Left lung (tissue), 14 donors: Measurements from ENCODE around the gene BRSK2. TPM values are rescaled to one million over a fixed set of nuclear protein-coding genes. Genes with fewer than 3 reads are reported as not detected.
"Not testable (repeated sequence)": the region's sequence is repeated elsewhere in the genome, so short reads cannot be mapped to it uniquely, and the experiment has no call there.

Source experiments
- ATAC-seq: fragments of 200-7000 bp; cut with Tn5 transposase; one replicate; pipeline ENCODE4 v1.9.1; 2020; ENCODE audit warnings: moderate library complexity
- DNase-seq, 4 donors: peaks; one replicate each; pipeline ENCODE4 v3.0.0-alpha.2; 2013 to 2020
- H3K27ac ChIP-seq, 2 donors: fragments of 200-600 bp; sonication (generic) in 1 of 2; one replicate each; pipeline versions ENCODE4 v1.5.0 to v1.8.0; 2020 to 2021
- H3K27me3 ChIP-seq, 2 donors: fragments of 200-600 bp; sonication (generic) in 1 of 2; one replicate each; pipeline versions ENCODE4 v1.5.0 to v1.8.0; 2020 to 2021
- H3K36me3 ChIP-seq, 2 donors: fragments of 200-600 bp; sonication (generic) in 1 of 2; one replicate each; pipeline versions ENCODE4 v1.5.0 to v1.8.0; 2020 to 2021
- H3K4me1 ChIP-seq, 2 donors: fragments of 200-600 bp; one replicate each; pipeline ENCODE4 v1.8.0; 2021
- H3K4me3 ChIP-seq, 2 donors: fragments of 200-600 bp; sonication (generic) in 1 of 2; one replicate each; pipeline versions ENCODE4 v1.5.0 to v1.8.0; 2020 to 2021; ENCODE audit warnings: mild to moderate bottlenecking in 1 of 2
- H3K9me3 ChIP-seq, 2 donors: fragments of 200-600 bp; sonication (generic) in 1 of 2; one replicate each; pipeline versions ENCODE4 v1.5.0 to v1.8.0; 2020 to 2021
- CTCF ChIP-seq, 2 donors: fragments of 200-600 bp; sonication (generic) in 1 of 2; IDR thresholded peaks; one replicate each; pipeline versions ENCODE4 v1.5.0 to v1.8.0; 2021; ENCODE audit warnings: antibody characterized with exemption in 2 of 2
- intact Hi-C, 2 donors: fragments of 100-400 bp; cut with DNase I; formaldehyde crosslinking; loops; one replicate each; pipeline versions ENCODE4 v1.11.2 to v1.14.2; 2022
- long read RNA-seq, 12 donors: library from polyadenylated mRNA in 2 of 12; unstranded in 2 of 12; transcript quantifications; one replicate each; pipeline ENCODE4 v2.0.0 and lab custom pipeline, GENCODE V29; 2019 to 2026
- polyA plus RNA-seq, 6 donors: library from polyadenylated mRNA; unstranded; fragments of 120-200 nt; gene quantifications; one replicate each; pipeline ENCODE4 v1.2.1, GENCODE V29; 2013; ENCODE audit not compliant: insufficient read length in 6 of 6
- total RNA-seq, 2 donors: library from RNA; stranded (reverse); fragmentation: NEBNext Ultra II Directional; extraction: Animal tissue kit (Norgen Biotek cat#: 25700); gene quantifications; one replicate each; pipeline ENCODE4 v1.2.1, GENCODE V29; 2021
- donor health status: DM: no; HTN: yes; CAD: no.
- donor health status: DM: no; HTN: no; CAD: no.

Gene BRSK2
- total RNA-seq (under 1 TPM; 0.13 to 0.32 TPM), polyA plus RNA-seq (1 to 10 TPM in 2 of 6 donors, under 1 TPM in 4; 0.39 to 1.1 (median 0.83) TPM)
- long read RNA-seq, donor 1 = 0 reads
- long read RNA-seq, donor 2 = 0 reads
- long read RNA-seq, donor 3, partial matches to known transcripts = 17 of 17 reads
- long read RNA-seq, donor 3, other reads (novel, unspliced or antisense) = 0 of 17 reads
- long read RNA-seq, donor 4 = 0 reads
- long read RNA-seq, donor 5 = 0 reads
- long read RNA-seq, donor 6 = 0 reads
- long read RNA-seq, donor 7 = 0 reads
- long read RNA-seq, donor 8 = 0 reads
- long read RNA-seq, donor 9 = 0 reads
- long read RNA-seq, donor 10 = 0 reads
- long read RNA-seq, donor 11, full-length matches to known transcripts = 4 of 11 reads
- long read RNA-seq, donor 11, partial matches to known transcripts = 7 of 11 reads
- long read RNA-seq, donor 11, other reads (novel, unspliced or antisense) = 0 of 11 reads
- long read RNA-seq, donor 12 = 0 reads

GRCh38 chr11:1389932-1390568 is at the start of gene BRSK2:
BRSK2 (plus strand) TSS chr11:1389934; CDS start chr11:1390285, 351 bp downstream.
- peak within 1 kb of the TSS in 1 of 2 donors; percentile 65 for H3K27ac ChIP-seq
- peaks cover 3 to 14% of the 10 kb centered on the region in 2 donors for H3K4me1 ChIP-seq
- H3K4me3 ChIP-seq = peak within 1 kb of the TSS; percentile 37 to 40
- DNase-seq (peak in 1 of 4 donors; percentile 61), ATAC-seq (no peak)
- no peak for TF ChIP-seq CTCF (IDR thresholded peaks at IDR 0.05)
- no peaks in the 10 kb centered on the region for H3K36me3 ChIP-seq
- peaks cover 24 to 64% of the 10 kb centered on the region in 2 donors for H3K27me3 ChIP-seq
- no peaks in the 10 kb centered on the region for H3K9me3 ChIP-seq
- intact Hi-C loops = no loop called here

DNA sequence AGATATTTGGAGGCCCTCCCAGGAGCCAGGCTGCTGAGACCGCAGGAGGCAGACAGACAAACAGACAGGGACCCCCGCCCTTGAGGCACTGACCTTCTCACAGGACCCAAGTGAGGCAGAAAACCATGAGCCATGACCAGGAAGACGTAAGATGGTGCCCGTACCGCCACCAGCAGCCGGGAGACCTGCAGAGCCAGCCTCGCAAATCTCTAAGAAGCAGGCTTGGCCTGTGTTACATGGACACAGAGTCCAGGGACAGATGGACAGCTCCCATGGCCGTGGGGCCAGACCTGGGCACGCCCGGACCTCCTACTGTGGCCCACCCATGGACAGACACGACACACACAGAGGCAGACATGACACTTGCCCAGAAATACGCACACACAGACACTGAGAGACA is 49.6 kb upstream of the BRSK2 start:
- no peak for DNase-seq
- Histone ChIP-seq H3K36me3 (no peaks in the 10 kb centered on the region), H3K9me3 (no peaks in the 10 kb centered on the region), H3K4me1 (peaks cover 8 to 19% of the 10 kb centered on the region in 2 donors), H3K27ac (no peak overlapping the region), H3K4me3 (no peak overlapping the region), H3K27me3 (peaks cover 0 to 14% of the 10 kb centered on the region in 2 donors)
- no peak for TF ChIP-seq CTCF (IDR thresholded peaks at IDR 0.05)
- no peak for ATAC-seq
- intact Hi-C loops = no loop called here

DNA sequence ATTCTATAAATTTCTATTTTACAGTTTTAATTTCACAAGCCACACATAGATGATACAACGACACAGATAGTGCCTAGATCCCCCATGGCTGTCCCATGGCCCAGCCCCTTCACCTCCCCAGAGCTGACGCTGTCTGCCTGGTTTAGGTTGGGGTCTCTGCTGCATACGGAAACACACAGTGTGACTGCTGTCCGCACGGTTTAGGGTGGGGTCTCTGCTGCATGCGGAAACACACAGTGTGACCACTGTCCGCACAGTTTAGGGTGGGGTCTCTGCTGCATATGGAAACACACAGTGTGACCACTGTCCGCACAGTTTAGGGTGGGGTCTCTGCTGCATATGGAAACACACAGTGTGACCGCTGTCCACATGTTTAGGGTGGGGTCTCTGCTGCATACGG is 48.5 kb upstream of the BRSK2 start:
- H3K27me3 ChIP-seq = peaks cover 0 to 14% of the 10 kb centered on the region in 2 donors
- intact Hi-C loops, H3K36me3 ChIP-seq, DNase-seq, H3K9me3 ChIP-seq, H3K27ac ChIP-seq, ATAC-seq, H3K4me1 ChIP-seq, H3K4me3 ChIP-seq: not testable (repeated sequence)

GRCh38 chr11:1341928-1342524 is 47.7 kb upstream of the BRSK2 start:
- no peak overlapping the region for H3K4me3 ChIP-seq
- H3K27ac ChIP-seq = no peak overlapping the region
- intact Hi-C loops = no loop called here
- ATAC-seq = no peak
- H3K36me3 ChIP-seq = no peaks in the 10 kb centered on the region
- no peak for DNase-seq
- peaks cover 0 to 6% of the 10 kb centered on the region in 2 donors for H3K4me1 ChIP-seq
- TF ChIP-seq CTCF (IDR thresholded peaks at IDR 0.05) = no peak
- no peaks in the 10 kb centered on the region for H3K9me3 ChIP-seq
- peaks cover 0 to 14% of the 10 kb centered on the region in 2 donors for H3K27me3 ChIP-seq

DNA sequence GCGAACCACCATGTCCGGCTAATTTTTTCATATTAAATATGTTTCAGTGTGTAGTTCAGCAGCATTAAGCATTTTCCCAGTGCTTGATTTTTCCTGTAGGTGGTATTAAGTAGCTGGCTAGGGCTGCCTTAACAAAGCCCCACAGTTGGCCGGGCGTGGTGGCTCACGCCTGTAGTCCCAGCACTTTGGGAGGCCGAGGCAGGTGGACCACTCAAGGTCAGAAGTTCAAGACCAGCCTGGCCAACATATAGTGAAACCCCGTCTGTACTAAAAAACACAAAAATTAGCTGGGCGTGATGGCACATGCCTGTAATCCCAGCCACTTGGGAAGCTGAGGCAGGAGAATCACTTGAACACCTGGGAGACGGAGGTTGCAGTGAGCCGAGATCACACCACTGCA is 46.8 kb upstream of the BRSK2 start:
- no peaks in the 10 kb centered on the region for H3K36me3 ChIP-seq
- no peaks in the 10 kb centered on the region for H3K4me1 ChIP-seq
- TF ChIP-seq CTCF (IDR thresholded peaks at IDR 0.05) = no peak
- intact Hi-C loops = no loop called here
- no peak overlapping the region for H3K27ac ChIP-seq
- H3K27me3 ChIP-seq = peaks cover 0 to 16% of the 10 kb centered on the region in 2 donors
- no peak overlapping the region for H3K4me3 ChIP-seq
- ATAC-seq (no peak), DNase-seq (no peak)
- H3K9me3 ChIP-seq = no peaks in the 10 kb centered on the region
